ENCODE measurements around the gene MAP1A. TPM values are rescaled to one million over a fixed set of nuclear protein-coding genes. Genes with fewer than 3 reads are reported as not detected.
"Not testable (repeated sequence)": the region's sequence is repeated elsewhere in the genome, so short reads cannot be mapped to it uniquely, and the experiment has no call there.

MAP1A gene
- total RNA-seq, 1 donor from 2014 or later: 1.7 TPM

GRCh38 chr15:43544266-43544665 is 26.9 kb downstream of the MAP1A start:
- no peak for TF ChIP-seq CTCF (conservative IDR thresholded peaks at IDR 0.05; ENCODE audit: low read depth, low read length)
- no peak overlapping the region for H3K4me3 ChIP-seq (ENCODE audit: low read depth, low read length)
- DNase-seq (ENCODE audit: low read depth): no peak

GRCh38 chr15:43545426-43545825 is 28.0 kb downstream of the MAP1A start:
- TF ChIP-seq CTCF (conservative IDR thresholded peaks at IDR 0.05; ENCODE audit: low read depth, low read length): no peak
- no peak overlapping the region for H3K4me3 ChIP-seq (ENCODE audit: low read depth, low read length)
- no peak for DNase-seq (ENCODE audit: low read depth)

GRCh38 chr15:43547539-43547938 is 30.1 kb downstream of the MAP1A start:
- no peak for DNase-seq (ENCODE audit: low read depth)
- TF ChIP-seq CTCF (conservative IDR thresholded peaks at IDR 0.05; ENCODE audit: low read depth, low read length): no peak

GRCh38 chr15:43550527-43551363 is 33.3 kb downstream of the MAP1A start:
- no peak overlapping the region for H3K4me3 ChIP-seq (ENCODE audit: low read depth, low read length)
- TF ChIP-seq CTCF (conservative IDR thresholded peaks at IDR 0.05; ENCODE audit: low read depth, low read length): no peak

More at GRCh38 chr15:43547539-43547938, 30.1 kb downstream of the MAP1A start:
- H3K4me3 ChIP-seq (ENCODE audit: low read depth, low read length): no peak overlapping the region

GRCh38 chr15:43552256-43552655 is 34.8 kb downstream of the MAP1A start:
- DNase-seq (ENCODE audit: low read depth): no peak
- TF ChIP-seq CTCF (conservative IDR thresholded peaks at IDR 0.05; ENCODE audit: low read depth, low read length): no peak

More at GRCh38 chr15:43550527-43551363, 33.3 kb downstream of the MAP1A start:
- DNase-seq (ENCODE audit: low read depth): no peak

GRCh38 chr15:43552986-43553385 is 35.6 kb downstream of the MAP1A start:
- no peak for TF ChIP-seq CTCF (conservative IDR thresholded peaks at IDR 0.05; ENCODE audit: low read depth, low read length)
- H3K4me3 ChIP-seq (ENCODE audit: low read depth, low read length): no peak overlapping the region
- no peak for DNase-seq (ENCODE audit: low read depth)

More at GRCh38 chr15:43552256-43552655, 34.8 kb downstream of the MAP1A start:
- H3K4me3 ChIP-seq (ENCODE audit: low read depth, low read length): no peak overlapping the region

GRCh38 chr15:43562753-43563152 is 45.3 kb downstream of the MAP1A start:
- not testable (repeated sequence) for DNase-seq (ENCODE audit: low read depth)

GRCh38 chr15:43563793-43564192 is 46.4 kb downstream of the MAP1A start:
- not testable (repeated sequence) for DNase-seq (ENCODE audit: low read depth); H3K4me3 ChIP-seq (ENCODE audit: low read depth, low read length)

More at GRCh38 chr15:43562753-43563152, 45.3 kb downstream of the MAP1A start:
- not testable (repeated sequence) for H3K4me3 ChIP-seq (ENCODE audit: low read depth, low read length)

- not testable (repeated sequence) for H3K4me3 ChIP-seq (ENCODE audit: low read depth, low read length); DNase-seq (ENCODE audit: low read depth)
Measured at GRCh38 chr15:43566615-43567014, 49.2 kb downstream of the MAP1A start.

GRCh38 chr15:43574607-43575006 is 57.2 kb downstream of the MAP1A start:
- not testable (repeated sequence) for DNase-seq (ENCODE audit: low read depth); H3K4me3 ChIP-seq (ENCODE audit: low read depth, low read length)

All from epithelial cell of proximal tubule (primary cell).